Suprapubic skin (tissue), 4 donors: ENCODE data around the gene NRXN3. TPM values are rescaled to one million over a fixed set of nuclear protein-coding genes. Genes with fewer than 3 reads are reported as not detected.

ENCODE experiments used
- DNase-seq, 2 donors: peaks; one replicate each; pipeline ENCODE4 v3.0.0-alpha.2; 2019; ENCODE audit warnings: low spot score in 2 of 2
- H3K27ac ChIP-seq: fragments of 200-600 bp; sonication (generic); one replicate; pipeline ENCODE4 v1.5.1; 2019
- H3K27me3 ChIP-seq: fragments of 200-600 bp; sonication (generic); one replicate; pipeline ENCODE4 v1.5.1; 2019
- H3K36me3 ChIP-seq: fragments of 200-600 bp; sonication (generic); one replicate; pipeline ENCODE4 v1.5.1; 2019
- H3K4me1 ChIP-seq: fragments of 200-600 bp; sonication (generic); one replicate; pipeline ENCODE4 v1.5.1; 2019
- H3K4me3 ChIP-seq: fragments of 200-600 bp; sonication (generic); one replicate; pipeline ENCODE4 v1.5.1; 2019; ENCODE audit warnings: mild to moderate bottlenecking
- H3K9me3 ChIP-seq: fragments of 200-600 bp; sonication (generic); one replicate; pipeline ENCODE4 v1.5.1; 2019
- CTCF ChIP-seq, 2 donors: fragments of 200-600 bp in 1 of 2; fragments of 450-650 bp in 1 of 2; sonication (generic) in 1 of 2; IDR thresholded peaks; one replicate each; pipeline ENCODE4 v1.5.1; 2016 to 2019; ENCODE audit warnings: antibody characterized with exemption in 2 of 2, mild to moderate bottlenecking in 1 of 2, moderate library complexity in 1 of 2
- EP300 ChIP-seq: sonication (generic); formaldehyde crosslinking; IDR thresholded peaks from one replicate; pipeline ENCODE4 v1.6.1; 2017; ENCODE audit warnings: antibody characterized with exemption
- POLR2A ChIP-seq, 2 donors: fragments of 450-650 bp; IDR thresholded peaks; one replicate each; pipeline ENCODE4 v1.6.1; 2017; ENCODE audit warnings: antibody characterized with exemption in 2 of 2, mild to moderate bottlenecking in 2 of 2, moderate library complexity in 2 of 2
- POLR2AphosphoS5 ChIP-seq, 3 donors: sonication (generic); formaldehyde crosslinking; IDR thresholded peaks; one replicate each; pipeline ENCODE4 v1.6.1; 2017; ENCODE audit warnings: antibody characterized with exemption in 3 of 3
- WGBS: methylation state at CpG from one replicate; pipeline ENCODE4 v1.1.5; 2018; 5-methylcytosine and 5-hydroxymethylcytosine counted together
- total RNA-seq, 4 donors: library from RNA; depleted of rRNA; stranded (reverse); fragments of >200 nt; gene quantifications; one replicate each; pipeline ENCODE4 v1.1.0, GENCODE V29; 2016

NRXN3 gene
- total RNA-seq, 4 donors from 2014 or later, result 0.79 to 4.3 (median 3.3) TPM

GRCh38 chr14:78232231-78233000 lies 62.2 kb downstream of the NRXN3 start:
- Histone ChIP-seq H3K4me1 (no peaks in the 10 kb centered on the region), H3K36me3 (no peaks in the 10 kb centered on the region), H3K27me3 (peaks cover 4% of the 10 kb centered on the region), H3K27ac (no peak overlapping the region), H3K4me3 (no peak overlapping the region), H3K9me3 (no peaks in the 10 kb centered on the region)
- no peak for TF ChIP-seq EP300
- WGBS, result 56% methylated on average over 5 of the region's 5 CpGs
- DNase-seq, result no peak

GRCh38 chr14:78238141-78238540 lies 68.0 kb downstream of the NRXN3 start:
- TF ChIP-seq CTCF (IDR thresholded peaks at IDR 0.05), result no peak
- TF ChIP-seq POLR2A (IDR thresholded peaks at IDR 0.05), result no peak
- TF ChIP-seq EP300, result no peak
- no peak for TF ChIP-seq POLR2AphosphoS5 (IDR thresholded peaks at IDR 0.05)
- Histone ChIP-seq H3K27me3 (no peaks in the 10 kb centered on the region), H3K36me3 (no peaks in the 10 kb centered on the region), H3K9me3 (no peaks in the 10 kb centered on the region), H3K27ac (no peak overlapping the region), H3K4me1 (no peaks in the 10 kb centered on the region), H3K4me3 (no peak overlapping the region)
- no peak for DNase-seq
- 74% methylated on average over 10 of the region's 10 CpGs for WGBS

DNA sequence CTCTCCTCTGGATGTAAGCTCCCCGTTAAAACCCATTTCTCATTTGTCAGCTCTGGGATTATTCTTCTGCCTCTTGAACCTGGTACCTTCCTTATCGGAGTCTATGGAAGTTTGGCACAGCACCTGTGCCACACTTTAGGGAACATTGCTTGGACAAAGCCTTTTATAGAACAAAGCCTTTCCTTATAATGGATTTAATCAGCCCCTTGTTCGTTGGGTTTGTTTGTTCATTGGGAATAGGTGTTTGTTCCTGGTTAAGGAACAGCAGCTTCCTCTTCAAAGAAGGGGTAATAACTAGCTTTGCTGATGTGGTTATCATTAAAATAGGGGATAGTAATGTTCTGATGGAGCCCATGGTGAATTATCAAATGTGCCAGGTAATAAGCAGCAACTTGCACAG lies 70.4 kb downstream of the NRXN3 start:
- H3K9me3 ChIP-seq, result no peaks in the 10 kb centered on the region
- H3K4me3 ChIP-seq, result no peak overlapping the region
- TF ChIP-seq EP300, result no peak
- no peak for TF ChIP-seq POLR2AphosphoS5 (IDR thresholded peaks at IDR 0.05)
- no peak for TF ChIP-seq CTCF (IDR thresholded peaks at IDR 0.05)
- no peak for TF ChIP-seq POLR2A (IDR thresholded peaks at IDR 0.05)
- 85% methylated on average over 3 of the region's 3 CpGs for WGBS
- H3K27me3 ChIP-seq, result no peaks in the 10 kb centered on the region
- no peak for DNase-seq
- H3K36me3 ChIP-seq, result no peaks in the 10 kb centered on the region
- no peak overlapping the region for H3K27ac ChIP-seq
- H3K4me1 ChIP-seq, result no peaks in the 10 kb centered on the region

GRCh38 chr14:78242086-78242485 lies 71.9 kb downstream of the NRXN3 start:
- no peaks in the 10 kb centered on the region for H3K36me3 ChIP-seq
- H3K27ac ChIP-seq, result no peak overlapping the region
- no peak overlapping the region for H3K4me3 ChIP-seq
- WGBS, result 50% methylated on average over 5 of the region's 5 CpGs
- no peak for TF ChIP-seq POLR2AphosphoS5 (IDR thresholded peaks at IDR 0.05)
- no peak for TF ChIP-seq EP300
- TF ChIP-seq CTCF (IDR thresholded peaks at IDR 0.05), result no peak
- TF ChIP-seq POLR2A (IDR thresholded peaks at IDR 0.05), result no peak
- no peaks in the 10 kb centered on the region for H3K9me3 ChIP-seq
- no peak for DNase-seq
- no peaks in the 10 kb centered on the region for H3K4me1 ChIP-seq
- H3K27me3 ChIP-seq, result no peaks in the 10 kb centered on the region

DNA sequence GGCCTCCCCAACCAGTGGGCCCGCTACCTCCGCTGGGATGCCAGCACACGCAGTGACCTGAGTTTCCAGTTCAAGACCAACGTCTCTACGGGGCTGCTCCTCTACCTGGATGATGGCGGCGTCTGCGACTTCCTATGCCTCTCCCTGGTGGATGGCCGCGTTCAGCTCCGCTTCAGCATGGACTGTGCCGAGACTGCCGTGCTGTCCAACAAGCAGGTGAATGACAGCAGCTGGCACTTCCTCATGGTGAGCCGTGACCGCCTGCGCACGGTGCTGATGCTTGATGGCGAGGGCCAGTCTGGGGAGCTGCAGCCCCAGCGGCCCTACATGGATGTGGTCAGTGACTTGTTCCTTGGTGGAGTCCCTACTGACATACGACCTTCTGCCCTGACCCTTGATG lies 73.0 kb downstream of the NRXN3 start:
- Histone ChIP-seq H3K36me3 (no peaks in the 10 kb centered on the region), H3K4me1 (no peaks in the 10 kb centered on the region), H3K27me3 (no peaks in the 10 kb centered on the region), H3K9me3 (no peaks in the 10 kb centered on the region), H3K27ac (no peak overlapping the region), H3K4me3 (no peak overlapping the region)
- 96% methylated on average over 19 of the region's 20 CpGs for WGBS
- no peak for DNase-seq
- TF ChIP-seq EP300, result no peak
- TF ChIP-seq POLR2A (IDR thresholded peaks at IDR 0.05), result no peak
- TF ChIP-seq POLR2AphosphoS5 (IDR thresholded peaks at IDR 0.05), result no peak
- TF ChIP-seq CTCF (IDR thresholded peaks at IDR 0.05), result no peak
